ENCODE results near the gene PPP1R26. TPM values are rescaled to one million over a fixed set of nuclear protein-coding genes. Genes with fewer than 3 reads are reported as not detected.
"Not testable (repeated sequence)": the region's sequence is repeated elsewhere in the genome, so short reads cannot be mapped to it uniquely, and the experiment has no call there.

The PPP1R26 gene
- total RNA-seq, 1 donor from 2014 or later, result 1.1 TPM

DNA sequence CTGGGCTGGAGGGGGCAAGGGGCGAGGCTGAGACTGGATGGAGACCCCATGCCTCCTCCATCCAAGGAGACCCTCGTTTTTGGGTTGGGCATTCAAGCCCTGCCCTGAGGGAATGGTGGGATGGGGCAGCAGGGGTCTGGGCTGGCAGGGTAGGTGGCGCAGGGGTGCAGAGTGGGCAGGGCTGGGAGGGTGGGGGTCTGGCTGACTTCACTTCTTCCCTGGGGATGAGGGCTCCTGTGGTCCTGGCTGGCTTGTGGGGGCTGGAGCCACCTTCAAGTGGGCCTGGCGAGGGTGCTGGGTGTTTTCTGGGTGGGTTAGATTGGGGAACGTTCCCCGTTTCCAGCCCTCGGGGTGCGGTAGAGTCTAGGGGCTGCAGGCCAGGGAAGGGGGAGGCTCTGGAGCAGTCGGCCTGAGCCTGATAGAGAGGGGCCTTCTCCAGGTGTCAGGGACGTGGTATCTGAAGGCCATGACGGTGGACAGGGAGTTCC lies 42.1 kb downstream of the PPP1R26 start:
- intact Hi-C loops (cut with micrococcal nuclease), result no loop called here

DNA sequence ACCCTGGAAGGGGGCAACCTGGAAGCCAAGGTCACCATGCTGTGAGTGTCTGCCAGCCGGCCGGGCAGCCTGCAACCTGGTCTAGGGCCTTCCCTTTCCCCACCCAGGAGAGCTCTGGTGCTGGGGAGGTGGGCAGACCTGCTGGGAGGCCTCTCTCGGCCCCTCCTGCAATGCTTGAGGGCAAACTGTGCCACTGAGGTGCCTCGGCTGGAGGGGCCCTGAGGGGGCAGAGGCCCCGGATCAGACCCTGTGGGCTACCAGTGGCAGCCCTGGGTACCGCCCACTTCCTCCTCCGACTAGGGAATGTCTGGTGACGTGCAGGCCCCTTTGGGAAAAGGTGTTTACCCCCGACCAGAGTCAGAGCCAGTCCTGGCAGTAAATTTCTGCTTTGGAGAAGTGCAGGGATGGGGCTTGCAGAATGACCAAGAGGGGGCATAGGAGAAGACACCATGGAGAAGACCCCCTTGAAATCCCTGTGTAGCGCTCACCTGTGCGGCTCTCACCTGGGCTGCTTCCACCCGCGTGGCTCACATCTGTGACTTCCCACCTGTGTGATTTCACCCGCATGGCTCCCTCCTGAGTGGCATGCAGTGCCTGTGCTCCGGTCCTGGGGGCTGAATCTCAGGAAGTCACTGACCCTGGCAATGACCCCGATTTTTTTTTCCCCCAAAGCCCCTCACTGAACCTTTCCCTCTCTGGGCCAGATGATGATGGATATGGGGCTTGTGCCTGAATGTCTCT lies 42.7 kb downstream of the PPP1R26 start:
- intact Hi-C loops (cut with micrococcal nuclease), result no loop called here

DNA sequence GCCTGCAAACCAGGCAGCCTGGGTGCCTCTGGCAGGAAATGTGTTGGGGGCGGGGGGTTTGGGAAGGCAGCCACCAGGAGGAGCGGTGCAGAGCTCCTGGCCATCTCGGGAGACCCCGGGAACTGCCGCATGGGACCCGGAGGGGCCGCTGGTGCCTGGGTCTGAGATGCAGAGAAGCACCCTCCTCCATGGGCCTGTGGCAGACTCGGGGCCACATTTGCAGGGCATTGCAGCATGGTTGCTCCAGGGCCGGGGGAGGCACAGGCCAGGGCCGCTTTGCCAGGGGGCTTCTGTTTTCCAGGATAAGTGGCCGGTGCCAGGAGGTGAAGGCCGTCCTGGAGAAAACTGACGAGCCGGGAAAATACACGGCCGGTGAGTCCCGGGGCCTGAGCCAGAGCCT lies 43.3 kb downstream of the PPP1R26 start:
- intact Hi-C loops (cut with micrococcal nuclease), result no loop called here

DNA sequence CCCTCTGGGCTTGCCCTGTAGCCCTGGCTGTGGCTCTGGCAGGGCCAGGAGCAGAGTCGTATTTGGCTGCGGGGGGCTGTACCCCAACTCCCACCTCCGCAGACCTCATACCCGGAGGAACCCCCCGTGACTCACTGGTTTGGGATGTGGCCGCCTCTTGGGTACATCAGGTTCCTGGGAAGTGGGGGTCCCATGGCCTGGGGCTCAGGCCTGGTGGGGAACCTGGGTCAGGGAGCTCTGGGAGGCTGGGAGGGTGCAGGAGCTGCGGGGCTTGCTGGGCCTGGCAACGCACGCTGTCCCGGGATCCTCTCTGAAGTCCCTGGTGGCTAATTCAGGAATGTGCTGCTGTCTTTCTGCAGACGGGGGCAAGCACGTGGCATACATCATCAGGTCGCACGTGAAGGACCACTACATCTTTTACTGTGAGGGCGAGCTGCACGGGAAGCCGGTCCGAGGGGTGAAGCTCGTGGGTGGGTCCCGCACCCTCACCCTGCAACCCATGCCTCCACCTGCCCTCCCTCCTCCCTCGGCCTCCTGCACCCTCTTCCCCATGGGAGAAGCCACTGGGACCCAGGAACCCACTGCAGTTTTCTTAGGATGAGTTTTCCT lies 44.0 kb downstream of the PPP1R26 start:
- intact Hi-C loops (cut with micrococcal nuclease), result no loop called here

DNA sequence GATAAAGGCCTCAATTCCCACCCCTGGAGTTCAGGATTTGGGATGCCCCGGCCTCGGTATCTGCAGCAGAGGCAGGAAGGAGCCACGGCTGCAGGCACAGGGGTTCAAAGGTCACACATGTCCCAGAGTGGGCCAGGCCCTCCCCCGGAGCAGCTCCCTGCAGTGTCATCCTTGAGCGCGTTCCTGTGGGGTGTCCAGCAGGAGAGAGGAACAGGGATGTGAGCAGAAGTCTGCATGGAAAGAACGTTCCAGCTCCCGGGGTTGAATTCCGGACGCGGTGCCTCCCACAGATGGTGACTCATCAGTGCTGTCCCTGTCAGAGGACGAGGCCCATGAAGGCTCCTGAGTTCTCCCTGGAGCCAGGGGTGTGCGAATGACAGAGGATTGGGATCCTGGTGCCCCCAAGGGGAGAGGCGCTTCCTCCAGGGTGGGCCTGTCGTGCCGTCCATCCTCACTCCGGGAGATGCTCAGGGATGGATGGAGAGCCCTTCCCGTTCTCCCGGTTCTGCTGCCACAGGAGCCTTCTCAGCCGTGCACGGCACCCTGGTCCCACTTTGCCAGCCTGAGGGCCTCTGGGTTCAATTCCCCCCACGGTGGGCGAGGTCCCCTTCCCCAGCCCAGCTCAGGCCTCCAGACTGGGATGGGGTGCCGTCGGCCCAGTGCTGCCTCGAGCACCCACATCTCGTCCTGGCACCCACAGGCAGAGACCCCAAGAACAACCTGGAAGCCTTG lies 44.7 kb downstream of the PPP1R26 start:
- intact Hi-C loops (cut with micrococcal nuclease), result no loop called here

DNA sequence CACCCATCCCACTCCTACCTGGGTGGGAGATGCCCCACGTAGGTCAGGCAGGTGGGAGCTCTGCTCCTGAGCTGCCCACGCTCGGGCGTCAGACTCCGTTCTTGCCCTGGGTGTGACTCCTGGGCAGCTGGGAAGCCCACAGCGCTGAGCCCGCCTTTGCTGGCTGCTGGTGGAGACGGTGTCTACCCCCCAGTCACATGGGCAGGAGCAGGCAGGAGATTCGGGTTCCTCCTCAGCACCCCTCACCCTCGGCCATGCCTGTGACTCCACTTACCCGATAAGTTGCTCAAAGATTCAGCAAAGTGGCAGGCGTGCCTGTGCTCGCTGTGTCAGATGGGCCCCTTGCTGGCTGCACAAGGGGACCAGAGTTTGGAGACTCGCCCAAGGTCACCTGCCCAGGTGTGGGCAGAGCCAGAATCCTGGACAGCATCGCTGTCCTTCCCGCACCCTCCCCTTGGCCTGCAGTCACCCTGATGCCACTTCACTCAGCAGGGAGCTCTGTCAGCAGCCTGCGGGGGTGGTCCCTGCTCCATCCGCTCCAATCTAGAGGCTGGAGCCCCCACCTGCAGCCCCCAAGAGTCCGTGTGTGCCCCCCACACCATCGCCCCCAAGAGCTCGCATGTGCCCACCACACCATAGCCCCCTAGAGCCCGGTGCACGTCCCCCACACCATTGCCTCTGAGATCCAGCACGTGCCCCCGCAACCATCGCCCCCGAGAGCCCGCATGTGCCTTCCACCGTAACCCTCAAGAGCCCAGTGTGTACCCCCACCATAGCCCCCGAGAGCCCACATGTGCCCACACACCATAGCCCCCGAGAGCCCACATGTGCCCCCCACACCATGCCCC lies 45.9 kb downstream of the PPP1R26 start:
- intact Hi-C loops (cut with micrococcal nuclease), result no loop called here

DNA sequence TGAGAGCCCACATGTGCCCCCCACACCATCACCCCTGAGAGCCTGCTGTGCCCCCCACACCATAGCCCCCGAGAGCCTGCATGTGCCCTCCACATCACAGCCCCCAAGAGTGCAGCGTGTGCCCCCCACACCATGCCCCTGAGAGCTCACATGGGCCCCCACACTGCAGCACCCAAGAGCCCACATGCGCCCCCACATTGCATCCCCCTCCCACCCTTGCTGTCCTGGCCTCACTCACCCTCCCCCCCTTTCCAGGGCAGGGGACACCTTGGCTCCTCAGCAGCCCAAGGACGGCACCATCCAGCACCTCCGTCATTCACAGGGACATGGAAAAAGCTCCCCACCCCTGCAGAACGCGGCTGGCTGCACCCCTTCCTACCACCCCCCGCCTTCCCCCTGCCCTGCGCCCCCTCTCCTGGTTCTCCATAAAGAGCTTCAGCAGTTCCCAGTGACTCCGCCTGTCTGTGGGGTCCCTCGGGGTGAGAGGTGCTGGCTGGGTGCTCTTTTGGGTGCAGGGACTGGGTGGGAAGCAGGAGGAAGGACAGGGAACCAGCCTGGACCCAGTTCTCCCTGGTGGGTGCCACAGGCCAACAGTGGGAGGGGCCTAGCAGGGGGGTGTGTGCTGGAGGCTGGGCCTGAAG lies 46.6 kb downstream of the PPP1R26 start:
- intact Hi-C loops (cut with micrococcal nuclease), result no loop called here

DNA sequence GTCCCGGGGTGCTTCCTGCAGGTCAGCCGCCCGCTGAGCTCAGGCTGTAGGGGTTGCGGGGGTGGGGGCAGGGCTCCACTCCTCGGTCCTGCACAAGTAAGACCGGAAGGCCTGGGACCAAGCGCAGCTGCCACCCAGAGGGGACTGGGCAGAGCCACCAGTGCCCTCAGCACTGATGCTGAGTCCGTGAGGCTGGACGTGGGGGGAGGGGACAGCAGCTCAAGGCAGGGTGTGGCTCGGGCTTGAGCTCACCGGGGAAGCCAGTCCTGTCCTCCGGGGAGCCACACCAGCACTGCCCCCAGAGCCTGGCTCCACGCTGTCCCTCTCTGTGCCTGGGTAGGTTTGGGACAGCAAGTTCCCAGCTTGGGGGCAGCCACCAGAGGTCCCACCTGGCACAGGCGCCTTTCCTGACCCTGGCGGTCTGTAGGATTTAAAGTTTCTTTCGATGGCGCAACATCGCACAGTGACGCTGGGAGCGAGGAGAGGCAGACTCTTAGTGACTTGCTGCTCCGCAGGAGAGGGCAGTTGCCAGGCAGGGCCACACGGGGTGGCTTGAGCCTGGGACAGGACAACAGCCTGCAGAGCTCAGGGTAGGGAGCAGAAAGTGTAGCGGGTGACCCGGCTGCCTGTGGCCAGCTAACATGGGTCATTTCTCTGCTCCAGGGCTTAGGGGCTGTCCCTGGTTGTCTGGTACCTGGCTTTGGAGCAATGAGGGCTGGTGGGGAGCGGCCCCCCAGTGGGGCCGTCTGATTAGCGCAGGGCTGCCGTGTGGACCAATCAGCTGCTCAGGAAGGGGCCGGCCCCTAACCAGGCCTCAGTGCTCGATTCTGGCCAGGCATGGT lies 47.4 kb downstream of the PPP1R26 start:
- intact Hi-C loops (cut with micrococcal nuclease), result no loop called here

DNA sequence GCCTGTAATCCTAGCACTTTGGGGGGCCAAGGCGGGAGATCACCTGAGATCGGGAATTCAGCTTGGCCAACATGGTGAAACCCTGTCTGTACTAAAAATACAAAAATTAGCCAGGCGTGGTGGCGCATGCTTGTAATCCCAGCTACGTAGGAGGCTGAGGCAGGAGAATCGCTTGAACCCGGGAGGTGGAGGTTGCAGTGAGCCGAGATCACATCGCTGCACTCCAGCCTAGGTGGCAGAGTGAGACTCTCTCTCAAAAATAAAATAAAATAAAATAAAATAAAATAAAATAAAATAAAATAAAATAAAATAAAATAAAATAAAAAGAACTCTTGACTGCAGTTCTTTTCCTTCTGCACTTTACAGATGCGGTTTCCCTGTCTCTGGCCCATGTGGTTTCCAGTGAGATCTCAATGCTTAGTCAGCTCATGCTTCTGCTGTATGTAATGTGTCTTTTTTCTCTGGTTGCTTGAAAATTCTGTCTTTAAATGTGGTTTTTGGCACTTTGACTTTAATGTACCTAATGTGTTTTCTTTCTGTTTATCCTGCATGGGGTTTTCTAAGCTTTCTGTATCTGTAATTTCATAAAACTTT lies 49.4 kb downstream of the PPP1R26 start:
- intact Hi-C loops (cut with micrococcal nuclease), result not testable (repeated sequence)

DNA sequence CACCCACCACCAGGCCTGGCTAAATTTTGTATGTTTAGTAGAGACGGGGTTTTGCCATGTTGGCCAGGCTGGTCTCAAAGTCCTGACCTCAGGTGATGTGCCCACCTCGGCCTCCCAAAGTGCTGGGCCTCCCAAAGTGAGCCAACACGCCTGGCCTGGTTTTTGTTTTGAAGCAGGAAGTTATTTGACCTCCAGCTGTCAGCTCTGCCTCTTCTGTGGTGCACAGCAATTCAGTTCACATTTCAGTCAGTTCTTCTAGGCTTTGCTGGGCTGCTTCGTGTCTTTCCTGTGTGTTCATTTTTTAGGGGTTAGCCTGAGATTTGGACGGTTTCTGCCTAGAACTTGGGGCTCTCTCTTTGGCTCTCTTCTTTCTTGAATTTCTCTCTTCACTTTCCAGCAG lies 50.6 kb downstream of the PPP1R26 start:
- intact Hi-C loops (cut with micrococcal nuclease), result no loop called here

DNA sequence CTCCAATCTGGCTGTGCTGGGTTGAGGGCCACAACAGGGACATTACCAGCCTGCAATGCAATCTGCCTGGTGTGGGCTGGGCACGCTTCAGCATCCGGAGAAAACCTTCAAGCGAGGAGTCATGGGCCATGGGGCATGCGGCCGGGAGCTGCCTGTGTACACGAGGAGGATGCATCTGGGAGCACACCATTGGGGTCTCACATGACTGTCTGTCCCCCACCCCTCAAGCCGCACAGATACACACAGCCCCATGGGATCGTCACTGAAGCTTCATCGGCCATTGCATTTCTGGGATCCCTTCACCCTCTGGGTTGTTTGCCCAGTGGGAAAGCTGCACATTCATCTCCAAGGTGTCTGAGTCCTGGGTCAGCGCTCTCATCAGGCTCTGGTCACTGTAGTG lies 51.5 kb downstream of the PPP1R26 start:
- intact Hi-C loops (cut with micrococcal nuclease), result no loop called here

DNA sequence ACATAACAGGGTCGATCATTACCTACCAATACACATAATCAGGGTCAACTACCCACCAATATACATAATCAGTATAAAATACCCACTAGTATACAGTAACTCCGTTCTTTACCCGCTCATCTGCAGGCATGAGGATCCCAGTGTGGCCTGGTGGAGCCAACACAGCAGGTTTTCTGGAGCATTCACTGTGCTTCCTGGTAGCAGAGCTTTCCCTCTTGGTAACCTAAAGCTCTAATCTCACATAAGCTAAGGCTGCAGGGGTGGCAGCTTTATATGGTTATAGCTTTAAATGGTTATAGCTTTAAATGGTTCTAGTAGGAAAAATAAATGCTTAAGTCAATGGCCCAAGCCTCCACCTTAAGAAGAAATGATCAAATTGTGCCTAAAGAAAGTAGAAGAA lies 53.5 kb downstream of the PPP1R26 start:
- intact Hi-C loops (cut with micrococcal nuclease), result no loop called here

DNA sequence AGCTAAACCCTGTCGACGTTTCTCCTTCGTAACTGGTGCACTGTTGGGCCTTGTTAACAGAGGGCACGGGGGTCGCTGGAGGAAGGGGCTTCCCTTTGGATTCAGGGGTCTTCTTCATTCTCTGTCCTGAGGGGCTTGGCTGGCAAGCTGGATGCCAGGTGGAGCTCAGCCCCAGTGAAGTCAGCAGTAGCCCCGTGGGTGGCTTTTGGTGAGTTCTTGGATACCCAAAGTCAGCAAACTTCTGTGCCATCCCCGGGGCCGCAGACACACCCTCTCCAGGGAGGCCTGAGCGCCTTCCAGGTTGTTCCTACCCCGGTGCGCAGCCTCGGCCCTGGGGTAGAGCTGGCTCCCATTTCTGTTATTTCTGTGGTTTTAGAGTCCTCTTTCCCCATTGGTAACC lies 54.1 kb downstream of the PPP1R26 start:
- intact Hi-C loops (cut with micrococcal nuclease), result no loop called here

DNA sequence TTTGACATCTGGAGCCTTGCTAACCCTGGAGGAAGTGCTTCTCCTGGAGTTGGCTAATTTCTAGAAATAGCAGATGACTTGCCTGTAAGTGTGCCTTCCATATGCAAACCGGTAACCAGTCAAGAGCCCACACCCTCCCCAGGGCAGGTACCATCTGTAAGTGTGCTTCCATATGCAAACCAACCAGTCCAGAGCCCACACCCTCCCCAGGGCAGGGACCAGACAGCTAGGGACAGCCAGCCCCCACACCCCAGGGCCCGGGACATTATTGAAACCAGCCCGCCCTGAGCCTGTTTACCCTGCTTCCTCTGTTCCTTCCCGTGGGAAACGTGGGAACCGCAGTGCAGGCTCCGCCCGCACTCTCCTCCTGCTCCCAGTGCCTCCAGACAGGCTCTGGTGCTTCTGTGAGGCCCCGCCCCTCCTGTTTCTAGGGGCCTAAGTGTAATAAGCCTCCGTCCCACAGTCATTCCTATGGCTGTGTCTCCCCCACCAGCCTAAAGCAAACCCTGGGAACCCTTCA lies 54.7 kb downstream of the PPP1R26 start:
- intact Hi-C loops (cut with micrococcal nuclease), result not testable (repeated sequence)

DNA sequence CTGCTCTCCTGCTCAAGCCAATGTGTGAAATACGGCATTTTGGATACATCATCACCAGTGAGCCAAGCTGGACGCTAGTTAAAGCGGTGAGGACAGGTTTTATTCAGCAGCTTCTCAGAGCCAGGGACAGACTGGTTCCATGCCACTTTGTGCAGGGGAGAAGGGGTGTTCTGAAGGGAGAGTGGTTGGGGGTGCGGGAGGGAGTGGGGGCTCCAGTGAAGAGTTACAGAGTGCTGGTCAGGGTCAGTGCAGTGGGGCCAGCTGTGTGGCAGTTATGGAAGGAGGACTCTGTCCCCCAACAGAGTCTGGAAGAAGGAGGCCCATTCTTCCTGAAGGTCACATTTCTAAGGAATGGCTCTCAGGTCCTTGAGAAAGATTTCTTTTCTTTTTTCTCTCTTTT lies 55.2 kb downstream of the PPP1R26 start:
- intact Hi-C loops (cut with micrococcal nuclease), result not testable (repeated sequence)

DNA sequence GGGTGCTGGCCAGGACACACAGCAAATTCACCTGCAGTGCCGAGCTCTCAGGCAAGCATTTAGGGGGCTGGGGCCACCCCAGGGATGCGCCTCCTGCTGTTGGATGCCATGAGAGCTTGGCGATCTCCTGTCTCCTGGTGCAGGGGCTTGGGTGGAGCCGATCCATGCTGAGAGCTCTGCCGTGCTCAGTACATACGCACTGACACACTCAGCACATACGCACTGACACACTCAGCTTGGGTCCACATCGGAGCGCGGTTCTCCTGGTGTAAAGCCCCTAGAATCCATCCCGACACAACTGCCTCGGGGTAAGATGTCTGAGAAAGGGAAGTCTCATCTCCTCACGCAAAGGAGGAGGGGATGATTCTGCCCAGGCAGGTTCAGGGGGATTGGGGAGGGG lies 56.0 kb downstream of the PPP1R26 start:
- intact Hi-C loops (cut with micrococcal nuclease), result not testable (repeated sequence)

DNA sequence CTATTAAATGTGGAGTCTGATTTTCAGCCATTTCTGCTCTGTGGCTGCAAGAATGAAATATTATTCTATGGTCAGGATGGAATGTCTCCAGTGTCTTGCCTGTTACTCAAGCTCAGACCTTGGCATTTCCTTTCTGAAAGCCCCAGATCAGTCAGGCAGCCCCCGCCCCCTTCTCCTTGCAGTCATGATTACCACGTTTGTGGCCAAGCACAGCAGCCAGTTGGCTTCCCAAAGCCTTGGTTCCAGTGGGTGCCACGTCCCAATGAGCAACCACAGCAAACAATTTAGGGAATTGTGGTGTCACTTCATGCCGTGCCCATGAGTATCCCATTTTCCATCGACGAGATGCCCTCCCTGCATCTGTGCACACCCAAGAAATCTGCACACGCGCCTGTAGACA lies 56.6 kb downstream of the PPP1R26 start:
- intact Hi-C loops (cut with micrococcal nuclease), result no loop called here

Measured in T-helper 2 cell treated with Interferon-gamma antibody and Interleukin-4, amounts not matched to agents 100 ng/mL and 5 ng/mL, for 36 hours (primary cell).